HepG2 (cell line): ENCODE data around the gene TPBGL. TPM values are rescaled to one million over a fixed set of nuclear protein-coding genes. Genes with fewer than 3 reads are reported as not detected.
A peak's percentile ranks its signal among the peaks of the same experiment; 100 is the strongest.

Experiments used
- ARNTL ChIP-seq: sonication (generic); formaldehyde crosslinking; IDR thresholded peaks from 2 replicates; pipeline ENCODE4 v1.4.0; 2020; ENCODE audit warnings: mild to moderate bottlenecking, missing genetic modification reagents
- CHD2 ChIP-seq: IDR thresholded peaks from 2 replicates; pipeline ENCODE4 v1.6.1; 2011; ENCODE audit warnings: low read depth, low read length, improper control_type of control experiment
- CREB1 ChIP-seq, 2 experiments: fragments of 450-650 bp in 1 of 2; IDR thresholded peaks; 2 replicates each; pipeline ENCODE4 v1.6.1; 2016 to 2017; ENCODE audit warnings: control low read depth in 1 of 2, mild to moderate bottlenecking in 1 of 2, missing compliant biosample characterization in 1 of 2, missing genetic modification characterization in 1 of 2
- GFI1 ChIP-seq: sonication (generic); formaldehyde crosslinking; IDR thresholded peaks from 2 replicates; pipeline ENCODE4 v1.5.0; 2020; ENCODE audit warnings: missing genetic modification reagents, mild to moderate bottlenecking, borderline replicate concordance
- HDAC2 ChIP-seq: sonication (generic); formaldehyde crosslinking; IDR thresholded peaks from 2 replicates; pipeline ENCODE4 v1.4.0; 2020; ENCODE audit warnings: missing genetic modification reagents
- IKZF5 ChIP-seq: IDR thresholded peaks from 2 replicates; pipeline ENCODE4 v1.6.1; 2018; ENCODE audit warnings: missing genetic modification reagents, mild to moderate bottlenecking, missing compliant biosample characterization
- JUNB ChIP-seq: sonication (generic); formaldehyde crosslinking; IDR thresholded peaks from 2 replicates; pipeline ENCODE4 v1.8.0; 2022; ENCODE audit warnings: missing genetic modification reagents, mild to moderate bottlenecking, borderline replicate concordance
- KDM2A ChIP-seq: sonication (generic); formaldehyde crosslinking; IDR thresholded peaks from 2 replicates; pipeline ENCODE4 v1.4.0; 2020; ENCODE audit warnings: low read depth, missing genetic modification reagents, borderline replicate concordance
- LCORL ChIP-seq, 2 experiments: fragments of 450-650 bp in 1 of 2; sonication (generic) in 1 of 2; formaldehyde crosslinking in 1 of 2; IDR thresholded peaks; 2 replicates each; pipeline versions ENCODE4 v1.5.0 to v1.6.1; 2017 to 2020; ENCODE audit warnings: antibody characterized with exemption in 1 of 2, missing genetic modification reagents in 1 of 2
- MEF2D ChIP-seq: sonication (generic); formaldehyde crosslinking; IDR thresholded peaks from 2 replicates; pipeline ENCODE4 v1.5.1; 2020; ENCODE audit warnings: mild to moderate bottlenecking, missing genetic modification reagents
- NFYC ChIP-seq: IDR thresholded peaks from 2 replicates; pipeline ENCODE4 v1.6.1; 2016; ENCODE audit warnings: missing genetic modification reagents, missing compliant biosample characterization
- POLR2G ChIP-seq: fragments of 200-400 bp; formaldehyde crosslinking; IDR thresholded peaks from 2 replicates; pipeline ENCODE4 v1.6.1; 2018; ENCODE audit warnings: mild to moderate bottlenecking, low read depth, low read length, moderate library complexity
- REL ChIP-seq: sonication (generic); formaldehyde crosslinking; conservative IDR thresholded peaks from 2 replicates; pipeline ENCODE4 v1.8.0; 2022; ENCODE audit warnings: mild to moderate bottlenecking, missing genetic modification reagents, moderate library complexity
- SIX1 ChIP-seq: sonication (generic); formaldehyde crosslinking; IDR thresholded peaks from 2 replicates; pipeline ENCODE4 v1.4.0; 2020; ENCODE audit warnings: missing genetic modification reagents, borderline replicate concordance
- XRCC5 ChIP-seq: fragments of 200-400 bp; formaldehyde crosslinking; optimal IDR thresholded peaks from 2 replicates; pipeline ENCODE3; 2017; ENCODE audit warnings: mild to moderate bottlenecking, low read length
- ZBTB42 ChIP-seq: sonication (generic); formaldehyde crosslinking; IDR thresholded peaks from 2 replicates; pipeline ENCODE4 v1.5.0; 2020; ENCODE audit warnings: mild to moderate bottlenecking, missing genetic modification reagents
- ZFP1 ChIP-seq: IDR thresholded peaks from 2 replicates; pipeline ENCODE4 v1.6.1; 2016
- ZGPAT ChIP-seq: IDR thresholded peaks from 2 replicates; pipeline ENCODE4 v1.6.1; 2016; ENCODE audit warnings: mild to moderate bottlenecking
- ZKSCAN5 ChIP-seq: sonication (generic); formaldehyde crosslinking; IDR thresholded peaks from 2 replicates; pipeline ENCODE4 v1.5.1; 2020; ENCODE audit warnings: mild to moderate bottlenecking, missing genetic modification reagents
- ZNF232 ChIP-seq: sonication (generic); formaldehyde crosslinking; IDR thresholded peaks from 2 replicates; pipeline ENCODE4 v1.4.0; 2020; ENCODE audit warnings: missing genetic modification reagents, borderline replicate concordance
- ZNF256 ChIP-seq: sonication (generic); formaldehyde crosslinking; conservative IDR thresholded peaks from 2 replicates; pipeline ENCODE4 v1.4.0; 2020; ENCODE audit warnings: missing genetic modification reagents
- ZNF280D ChIP-seq: sonication (generic); formaldehyde crosslinking; IDR thresholded peaks from 2 replicates; pipeline ENCODE4 v1.5.1; 2020; ENCODE audit warnings: mild to moderate bottlenecking, missing genetic modification reagents
- ZNF460 ChIP-seq: sonication (generic); formaldehyde crosslinking; IDR thresholded peaks from 2 replicates; pipeline ENCODE4 v1.5.1; 2020; ENCODE audit warnings: missing genetic modification reagents, mild to moderate bottlenecking, borderline replicate concordance
- ZNF746 ChIP-seq: sonication (generic); formaldehyde crosslinking; IDR thresholded peaks from 2 replicates; pipeline ENCODE4 v1.8.0; 2022; ENCODE audit warnings: mild to moderate bottlenecking, missing genetic modification reagents
- ZNF782 ChIP-seq: sonication (generic); formaldehyde crosslinking; IDR thresholded peaks from 2 replicates; pipeline ENCODE4 v1.4.0; 2020; ENCODE audit warnings: missing genetic modification reagents, mild to moderate bottlenecking, borderline replicate concordance
- ZNF816 ChIP-seq: sonication (generic); formaldehyde crosslinking; IDR thresholded peaks from 2 replicates; pipeline ENCODE4 v1.8.0; 2022; ENCODE audit warnings: missing genetic modification reagents, mild to moderate bottlenecking, borderline replicate concordance
- ZNF891 ChIP-seq: sonication (generic); formaldehyde crosslinking; IDR thresholded peaks from 2 replicates; pipeline ENCODE4 v1.5.0; 2020; ENCODE audit warnings: mild to moderate bottlenecking, missing genetic modification reagents
- polyA plus RNA-seq, 8 experiments: library from polyadenylated mRNA; depleted of rRNA in 3 of 8; stranded (reverse) in 7 of 8; unstranded in 1 of 8; fragments of >200 nt; fragmentation: Illumina TruSeq in 4 of 8; extraction: Trizol in 4 of 8; gene quantifications; 2 replicates each; pipeline versions ENCODE4 v1.2.1 to v1.2.3, GENCODE V29; 2011 to 2016; ENCODE audit warnings: low read depth in 4 of 8, missing spikeins in 1 of 8, mixed read lengths in 1 of 8; ENCODE audit not compliant: insufficient read depth in 1 of 8
- total RNA-seq, 5 experiments: library from RNA; depleted of rRNA; stranded (reverse); fragments of >200 nt; fragmentation: Illumina TruSeq; extraction: Trizol; gene quantifications; 2 replicates each; pipeline ENCODE4 v1.2.3, GENCODE V29; 2016; ENCODE audit warnings: low read depth in 1 of 5

TPBGL gene
- total and polyA plus RNA-seq, 2 of the 13 experiments (the other 11 are each of a cell fraction or from before 2014, with no cell fraction given), result not detected

GRCh38 chr11:75214411-75214821 lies 26.2 kb upstream of the TPBGL start (continued):
- TF ChIP-seq GFI1 (CRISPR knock-in tag), result no peak
- TF ChIP-seq ZNF746 (CRISPR knock-in tag), result peak; percentile 85
- 0 out of 2 replicates have a peak, but pooled peaks have one; percentile 52 for TF ChIP-seq SIX1 (CRISPR knock-in tag)
- TF ChIP-seq XRCC5, result peak; percentile 94
- TF ChIP-seq ZGPAT, result peak; percentile 66; the same call in 1 of the 2 replicates
- peak; percentile 70 for TF ChIP-seq ARNTL
- no peak for TF ChIP-seq LCORL (IDR thresholded peaks at IDR 0.05)
- TF ChIP-seq LCORL (CRISPR knock-in tag; IDR thresholded peaks at IDR 0.05), result no peak
- TF ChIP-seq ZNF816, result peak; percentile 59; the same call in 1 of the 2 replicates
- TF ChIP-seq ZNF232 (CRISPR knock-in tag), result peak; percentile 96
- peak; percentile 63; the same call in 1 of the 2 replicates for TF ChIP-seq JUNB (CRISPR knock-in tag)
- no peak for TF ChIP-seq CREB1 (IDR thresholded peaks at IDR 0.05)
- no peak for TF ChIP-seq CREB1 (CRISPR knock-in tag; IDR thresholded peaks at IDR 0.05)
- 0 out of 2 replicates have a peak, but pooled peaks have one; percentile 39 for TF ChIP-seq REL (CRISPR knock-in tag)
- 0 out of 2 replicates have a peak, but pooled peaks have one; percentile 26 for TF ChIP-seq ZKSCAN5 (CRISPR knock-in tag)
- TF ChIP-seq ZBTB42 (CRISPR knock-in tag), result peak; percentile 62; the same call in 1 of the 2 replicates
- peak; percentile 88 for TF ChIP-seq ZNF280D (CRISPR knock-in tag)
- TF ChIP-seq IKZF5, result peak; percentile 92
- TF ChIP-seq POLR2G, result no peak
- peak; percentile 95; the same call in 1 of the 2 replicates for TF ChIP-seq ZNF891 (CRISPR knock-in tag)
- TF ChIP-seq ZNF256, result peak; percentile 90
- peak; percentile 69; the same call in 1 of the 2 replicates for TF ChIP-seq ZNF782 (CRISPR knock-in tag)
- peak; percentile 87; the same call in 1 of the 2 replicates for TF ChIP-seq KDM2A (CRISPR knock-in tag)
- peak; percentile 93 for TF ChIP-seq HDAC2 (CRISPR knock-in tag)
- TF ChIP-seq MEF2D (CRISPR knock-in tag), result peak; percentile 83; the same call in 1 of the 2 replicates
- TF ChIP-seq CHD2, result no peak
- TF ChIP-seq NFYC (CRISPR knock-in tag), result peak; percentile 57
- TF ChIP-seq ZNF460 (CRISPR knock-in tag), result no peak
- TF ChIP-seq ZFP1 (CRISPR knock-in tag), result peak; percentile 65; the same call in 1 of the 2 replicates
